T-cell (primary cell): Measurements from ENCODE around the gene CAPN5. TPM values are rescaled to one million over a fixed set of nuclear protein-coding genes. Genes with fewer than 3 reads are reported as not detected.

Source experiments
- ATAC-seq, 4 experiments: fragments of 200-7000 bp in 3 of 4; fragments of 150-1000 bp in 1 of 4; cut with Tn5 transposase; replicated peaks in 1 of 4; 1 replicate in 3 of 4; 2 replicates in 1 of 4; pipeline ENCODE4 v1.10.0; 2021; ENCODE audit warnings: moderate library complexity in 3 of 4, mild to moderate bottlenecking in 2 of 4, moderate number of reproducible peaks in 1 of 4
- CTCF ChIA-PET, 2 donors: fragments of 300-600 bp; sonication (Branson Sonifier 250); formaldehyde crosslinking; loops; one replicate each; lab custom pipeline; 2022; ENCODE audit warnings: antibody characterized with exemption in 2 of 2; lab: Charles Lee
- POLR2A ChIA-PET, 2 donors: fragments of 300-600 bp; sonication (Branson Sonifier 250); formaldehyde crosslinking; loops; one replicate each; lab custom pipeline; 2022; ENCODE audit warnings: antibody characterized with exemption in 2 of 2; lab: Charles Lee
- DNase-seq, 35 experiments: peaks; one replicate each; pipeline versions ENCODE4 v3.0.0 to v3.0.0-alpha.2; 2013 to 2023
- H3K27ac ChIP-seq: one replicate; pipeline ENCODE4 v1.5.1; 2013; ENCODE audit warnings: low read length
- H3K27me3 ChIP-seq, 2 experiments: replicated peaks in 1 of 2; 1 replicate in 1 of 2; 2 replicates in 1 of 2; pipeline versions ENCODE4 v1.6.1 to v1.7.0; 2013; ENCODE audit warnings: low read length in 1 of 2, mixed read lengths in 1 of 2; ENCODE audit not compliant: control insufficient read depth in 2 of 2, insufficient read depth in 2 of 2; ENCODE audit errors: extremely low read depth in 1 of 2
- H3K36me3 ChIP-seq, 2 donors: 1 replicate in 1 of 2; 2 replicates in 1 of 2; pipeline versions ENCODE4 v1.6.1 to v1.7.0; 2013; ENCODE audit warnings: low read length in 1 of 2; ENCODE audit not compliant: control insufficient read depth in 2 of 2, insufficient read depth in 1 of 2; ENCODE audit errors: extremely low read depth in 1 of 2
- H3K4me1 ChIP-seq, 2 experiments: 1 replicate in 1 of 2; 2 replicates in 1 of 2; pipeline versions ENCODE4 v1.6.1 to v1.7.0; 2013; ENCODE audit warnings: low read length in 2 of 2, mixed read lengths in 1 of 2; ENCODE audit not compliant: insufficient read depth in 2 of 2, control insufficient read depth in 1 of 2; ENCODE audit errors: extremely low read depth in 1 of 2
- H3K4me3 ChIP-seq, 2 donors: 1 replicate in 1 of 2; 2 replicates in 1 of 2; pipeline versions ENCODE4 v1.5.1 to v1.7.0; 2013; ENCODE audit warnings: mild to moderate bottlenecking in 2 of 2, low read length in 1 of 2, moderate library complexity in 1 of 2; ENCODE audit not compliant: control insufficient read depth in 1 of 2; ENCODE audit errors: extremely low read depth in 1 of 2
- H3K9me3 ChIP-seq: 2 replicates; pipeline ENCODE4 v1.7.0; 2013
- H3K27ac Mint-ChIP-seq, 2 donors: one replicate each; pipeline ENCODE4 v1.8.0; 2020 to 2021; ENCODE audit warnings: mild to moderate bottlenecking in 2 of 2, mixed read lengths in 2 of 2
- H3K27me3 Mint-ChIP-seq, 2 donors: one replicate each; pipeline ENCODE4 v1.8.0; 2021 to 2022; ENCODE audit warnings: mixed read lengths in 2 of 2
- H3K36me3 Mint-ChIP-seq: one replicate; pipeline ENCODE4 v1.8.0; 2021; ENCODE audit warnings: mixed read lengths
- H3K4me1 Mint-ChIP-seq, 3 donors: one replicate each; pipeline ENCODE4 v1.8.0; 2020 to 2022; ENCODE audit warnings: mixed read lengths in 3 of 3, mild to moderate bottlenecking in 1 of 3
- H3K4me3 Mint-ChIP-seq, 3 donors: one replicate each; pipeline ENCODE4 v1.8.0; 2020 to 2022; ENCODE audit warnings: mild to moderate bottlenecking in 3 of 3, mixed read lengths in 3 of 3, moderate library complexity in 3 of 3
- H3K9me3 Mint-ChIP-seq, 3 donors: one replicate each; pipeline ENCODE4 v1.8.0; 2020 to 2022; ENCODE audit warnings: mixed read lengths in 3 of 3
- WGBS: methylation state at CpG from one replicate; pipeline ENCODE4 v1.1.5; 2013; ENCODE audit warnings: missing lambda C conversion rate; ENCODE audit not compliant: insufficient coverage; 5-methylcytosine and 5-hydroxymethylcytosine counted together
- total RNA-seq, 35 experiments: library from RNA in 6 of 35; stranded (reverse) in 6 of 35; fragments of 120-200 nt in 1 of 35; gene quantifications; one replicate each; pipeline versions ENCODE4 v1.2.1 to v1.2.4 and lab custom pipeline; 2013 to 2026

Gene CAPN5
- total RNA-seq, 5 donors from 2014 or later (not counting 1 experiment from before 2014, with no cell fraction given): 3.1 to 6.4 (median 4.0) TPM

- Histone ChIP-seq H3K27ac (no peak overlapping the region), H3K4me1 (no peaks in the 10 kb centered on the region), H3K27me3 (peaks cover 0 to 4% of the 10 kb centered on the region in 2 experiments), H3K4me3 (no peak overlapping the region), H3K36me3 (peaks cover 0 to 7% of the 10 kb centered on the region in 2 donors), H3K9me3 (no peaks in the 10 kb centered on the region)
- ChIA-PET CTCF (no interaction called here), POLR2A (no interaction called here)
- H3K27ac Mint-ChIP-seq: no peak overlapping the region
- H3K4me3 Mint-ChIP-seq: no peak overlapping the region
- ATAC-seq: no peak
- no peaks in the 10 kb centered on the region for H3K9me3 Mint-ChIP-seq
- no peaks in the 10 kb centered on the region for H3K36me3 Mint-ChIP-seq
- DNase-seq: peak in 6 of 35 experiments; percentile 9 to 35 (median 16)
- 81% methylated on average over 4 of the region's 8 CpGs for WGBS
- H3K4me1 Mint-ChIP-seq: no peaks in the 10 kb centered on the region
- H3K27me3 Mint-ChIP-seq: no peaks in the 10 kb centered on the region
Measured at GRCh38 chr11:77113382-77114088, 46.8 kb downstream of the CAPN5 start.

DNA sequence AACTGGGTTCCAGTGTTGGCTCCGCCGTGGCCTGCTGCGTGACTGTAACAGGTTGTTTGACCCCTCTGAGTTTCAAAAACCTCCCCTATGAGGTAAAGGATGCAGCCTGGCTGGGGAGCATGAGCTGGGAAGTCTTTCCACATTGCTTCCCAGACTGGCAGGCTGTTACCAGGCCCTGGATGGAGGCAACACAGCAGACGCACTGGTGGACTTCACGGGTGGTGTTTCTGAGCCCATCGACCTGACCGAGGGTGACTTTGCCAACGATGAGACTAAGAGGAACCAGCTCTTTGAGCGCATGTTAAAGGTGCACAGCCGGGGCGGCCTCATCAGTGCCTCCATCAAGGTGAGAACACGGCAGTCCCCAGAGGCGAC lies 47.3 kb downstream of the CAPN5 start:
- peaks cover 0 to 7% of the 10 kb centered on the region in 2 donors for H3K36me3 ChIP-seq
- H3K4me3 ChIP-seq: no peak overlapping the region
- CTCF ChIA-PET: no interaction called here
- Mint-ChIP-seq H3K27ac (no peak overlapping the region), H3K36me3 (no peaks in the 10 kb centered on the region), H3K9me3 (no peaks in the 10 kb centered on the region), H3K4me1 (no peaks in the 10 kb centered on the region), H3K4me3 (no peak overlapping the region), H3K27me3 (no peaks in the 10 kb centered on the region)
- no peak for DNase-seq
- no peaks in the 10 kb centered on the region for H3K9me3 ChIP-seq
- POLR2A ChIA-PET: no interaction called here
- no peaks in the 10 kb centered on the region for H3K4me1 ChIP-seq
- ATAC-seq: no peak
- peaks cover 0 to 4% of the 10 kb centered on the region in 2 experiments for H3K27me3 ChIP-seq
- 95% methylated on average over 6 of the region's 13 CpGs for WGBS
- no peak overlapping the region for H3K27ac ChIP-seq

GRCh38 chr11:77115181-77115611 lies 48.4 kb downstream of the CAPN5 start:
- Mint-ChIP-seq H3K4me1 (no peaks in the 10 kb centered on the region), H3K36me3 (no peaks in the 10 kb centered on the region), H3K27ac (no peak overlapping the region), H3K4me3 (no peak overlapping the region), H3K27me3 (no peaks in the 10 kb centered on the region), H3K9me3 (no peaks in the 10 kb centered on the region)
- DNase-seq: no peak
- H3K4me3 ChIP-seq: no peak overlapping the region
- no peak for ATAC-seq
- H3K36me3 ChIP-seq: peaks cover 0 to 5% of the 10 kb centered on the region in 2 donors
- ChIA-PET CTCF (no interaction called here), POLR2A (no interaction called here)
- H3K4me1 ChIP-seq: no peaks in the 10 kb centered on the region
- no peaks in the 10 kb centered on the region for H3K9me3 ChIP-seq
- H3K27ac ChIP-seq: no peak overlapping the region
- H3K27me3 ChIP-seq: peaks cover 0 to 4% of the 10 kb centered on the region in 2 experiments
- 94% methylated on average over 16 of the region's 16 CpGs for WGBS

- ChIA-PET POLR2A (no interaction called here), CTCF (interaction anchor here in 1 of 2 donors (1.5 kb wide), 1 partner anchor 11 kb away, joined by 4 read pairs; no protein-coding TSS in a partner anchor)
- no peak for DNase-seq
- H3K27ac Mint-ChIP-seq: no peak overlapping the region
- H3K4me3 ChIP-seq: no peak overlapping the region
- WGBS: 57% methylated on average over 1 of the region's 15 CpGs
- H3K27me3 Mint-ChIP-seq: no peaks in the 10 kb centered on the region
- H3K4me1 Mint-ChIP-seq: no peaks in the 10 kb centered on the region
- no peak for ATAC-seq
- H3K4me1 ChIP-seq: no peaks in the 10 kb centered on the region
- H3K4me3 Mint-ChIP-seq: no peak overlapping the region
- H3K36me3 ChIP-seq: peaks cover 0 to 11% of the 10 kb centered on the region in 2 donors
- H3K9me3 Mint-ChIP-seq: no peaks in the 10 kb centered on the region
- H3K9me3 ChIP-seq: no peaks in the 10 kb centered on the region
- H3K27me3 ChIP-seq: peaks cover 0 to under 1% of the 10 kb centered on the region in 2 experiments
- H3K27ac ChIP-seq: no peak overlapping the region
- H3K36me3 Mint-ChIP-seq: no peaks in the 10 kb centered on the region
Measured at GRCh38 chr11:77115956-77116355, 49.2 kb downstream of the CAPN5 start.

GRCh38 chr11:77117492-77117891 lies 50.7 kb downstream of the CAPN5 start:
- no peaks in the 10 kb centered on the region for H3K4me1 Mint-ChIP-seq
- no peak for ATAC-seq
- CTCF ChIA-PET: no interaction called here

DNA sequence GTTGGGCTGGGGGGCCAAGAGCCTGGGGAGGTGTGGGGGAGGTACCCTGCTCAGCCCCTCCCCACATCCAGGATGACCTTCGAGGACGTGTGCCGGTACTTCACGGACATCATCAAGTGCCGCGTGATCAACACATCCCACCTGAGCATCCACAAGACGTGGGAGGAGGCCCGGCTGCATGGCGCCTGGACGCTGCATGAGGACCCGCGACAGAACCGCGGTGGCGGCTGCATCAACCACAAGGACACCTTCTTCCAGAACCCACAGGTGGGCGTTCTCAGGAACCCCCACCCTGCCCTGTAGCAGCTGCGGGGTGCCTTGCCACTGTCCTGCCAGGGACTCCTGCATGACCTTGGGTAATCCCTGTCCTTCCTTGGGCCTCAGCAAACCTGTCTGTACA lies 51.3 kb downstream of the CAPN5 start:
- ChIA-PET CTCF (no interaction called here), POLR2A (no interaction called here)
- H3K27ac ChIP-seq: no peak overlapping the region
- ATAC-seq (no peak), DNase-seq (no peak)
- no peaks in the 10 kb centered on the region for H3K36me3 Mint-ChIP-seq
- 85% methylated on average over 11 of the region's 17 CpGs for WGBS
- H3K4me1 ChIP-seq: no peaks in the 10 kb centered on the region
- H3K4me1 Mint-ChIP-seq: no peaks in the 10 kb centered on the region
- peaks cover 0 to 13% of the 10 kb centered on the region in 2 donors for H3K36me3 ChIP-seq
- H3K4me3 ChIP-seq: no peak overlapping the region
- no peaks in the 10 kb centered on the region for H3K27me3 Mint-ChIP-seq
- H3K27ac Mint-ChIP-seq: no peak overlapping the region
- no peak overlapping the region for H3K4me3 Mint-ChIP-seq
- H3K27me3 ChIP-seq: no peaks in the 10 kb centered on the region
- H3K9me3 ChIP-seq: no peaks in the 10 kb centered on the region
- H3K9me3 Mint-ChIP-seq: no peaks in the 10 kb centered on the region

More at GRCh38 chr11:77117492-77117891, 50.7 kb downstream of the CAPN5 start:
- Mint-ChIP-seq H3K9me3 (no peaks in the 10 kb centered on the region), H3K27me3 (no peaks in the 10 kb centered on the region), H3K4me3 (no peak overlapping the region), H3K36me3 (no peaks in the 10 kb centered on the region), H3K27ac (no peak overlapping the region)
- H3K4me3 ChIP-seq: no peak overlapping the region
- H3K4me1 ChIP-seq: no peaks in the 10 kb centered on the region
- H3K27ac ChIP-seq: no peak overlapping the region
- H3K9me3 ChIP-seq: no peaks in the 10 kb centered on the region
- POLR2A ChIA-PET: no interaction called here
- no peak for DNase-seq
- 65% methylated on average over 3 of the region's 7 CpGs for WGBS
- peaks cover 0 to 13% of the 10 kb centered on the region in 2 donors for H3K36me3 ChIP-seq
- H3K27me3 ChIP-seq: no peaks in the 10 kb centered on the region
